Naive thymus-derived CD4-positive, alpha-beta T cell (primary cell): ENCODE measurements around the gene HSPA14. TPM values are rescaled to one million over a fixed set of nuclear protein-coding genes. Genes with fewer than 3 reads are reported as not detected.
A peak's percentile ranks its signal among the peaks of the same experiment; 100 is the strongest.

Experiments
- ATAC-seq: fragments of 150-1000 bp; cut with Tn5 transposase; 2 replicates; pipeline ENCODE4 v1.10.0; 2021; ENCODE audit warnings: mild to moderate bottlenecking, moderate library complexity
- CTCF ChIA-PET: fragments of 350-600 bp; sonication (Branson Sonifier 250); formaldehyde crosslinking; loops from one replicate; lab custom pipeline; 2021; ENCODE audit warnings: antibody characterized with exemption; lab: Charles Lee
- POLR2A ChIA-PET: fragments of 350-600 bp; sonication (Branson Sonifier 250); formaldehyde crosslinking; loops from one replicate; lab custom pipeline; 2021; ENCODE audit warnings: antibody characterized with exemption, inconsistent platforms; lab: Charles Lee
- DNase-seq, 9 donors: peaks; one replicate each; pipeline versions ENCODE4 v3.0.0 to v3.0.0-alpha.2; 2020 to 2022; ENCODE audit warnings: mixed read lengths in 1 of 9
- H3K27ac ChIP-seq: one replicate; pipeline ENCODE4 v1.7.0; 2013; ENCODE audit warnings: mild to moderate bottlenecking, low read depth, low read length, moderate library complexity
- H3K27me3 ChIP-seq, 2 donors: one replicate each; pipeline ENCODE4 v1.7.0; 2013; ENCODE audit warnings: low read length in 2 of 2, mild to moderate bottlenecking in 2 of 2, moderate library complexity in 2 of 2; ENCODE audit not compliant: control insufficient read depth in 2 of 2, insufficient read depth in 2 of 2
- H3K36me3 ChIP-seq, 3 experiments: 1 replicate in 2 of 3; 2 replicates in 1 of 3; pipeline ENCODE4 v1.7.0; 2013; ENCODE audit warnings: low read length in 3 of 3, mild to moderate bottlenecking in 3 of 3, moderate library complexity in 1 of 3; ENCODE audit not compliant: insufficient read depth in 3 of 3, control insufficient read depth in 2 of 3
- H3K4me1 ChIP-seq, 2 donors: one replicate each; pipeline ENCODE4 v1.7.0; 2013; ENCODE audit warnings: low read length in 2 of 2, mild to moderate bottlenecking in 2 of 2, moderate library complexity in 1 of 2; ENCODE audit not compliant: control insufficient read depth in 2 of 2, insufficient read depth in 2 of 2
- H3K4me3 ChIP-seq: 2 replicates; pipeline ENCODE4 v1.7.0; 2013; ENCODE audit warnings: mild to moderate bottlenecking, low read length
- H3K9me3 ChIP-seq, 3 experiments: 1 replicate in 2 of 3; 2 replicates in 1 of 3; pipeline ENCODE4 v1.7.0; 2013; ENCODE audit warnings: low read length in 3 of 3; ENCODE audit not compliant: control insufficient read depth in 2 of 3
- H3K27ac Mint-ChIP-seq, 9 donors: one replicate each; pipeline ENCODE4 v1.8.0; 2020 to 2022; ENCODE audit warnings: mixed read lengths in 9 of 9, mild to moderate bottlenecking in 8 of 9, moderate library complexity in 5 of 9, inconsistent platforms in 2 of 9
- H3K27me3 Mint-ChIP-seq, 5 donors: one replicate each; pipeline ENCODE4 v1.8.0; 2021 to 2022; ENCODE audit warnings: mixed read lengths in 5 of 5, mild to moderate bottlenecking in 1 of 5
- H3K36me3 Mint-ChIP-seq, 5 donors: one replicate each; pipeline ENCODE4 v1.8.0; 2020 to 2022; ENCODE audit warnings: mixed read lengths in 5 of 5, mild to moderate bottlenecking in 3 of 5, inconsistent platforms in 1 of 5
- H3K4me1 Mint-ChIP-seq, 7 donors: one replicate each; pipeline ENCODE4 v1.8.0; 2020 to 2022; ENCODE audit warnings: mixed read lengths in 7 of 7, mild to moderate bottlenecking in 3 of 7, inconsistent platforms in 1 of 7
- H3K4me3 Mint-ChIP-seq, 10 donors: one replicate each; pipeline ENCODE4 v1.8.0; 2020 to 2022; ENCODE audit warnings: mild to moderate bottlenecking in 10 of 10, mixed read lengths in 10 of 10, moderate library complexity in 6 of 10, inconsistent platforms in 2 of 10
- H3K9me3 Mint-ChIP-seq, 11 donors: one replicate each; pipeline ENCODE4 v1.8.0; 2020 to 2022; ENCODE audit warnings: mixed read lengths in 11 of 11, mild to moderate bottlenecking in 4 of 11, inconsistent platforms in 1 of 11, moderate library complexity in 1 of 11
- intact Hi-C, 2 donors: fragments of 100-400 bp; cut with micrococcal nuclease; formaldehyde crosslinking; loops; one replicate each; pipeline ENCODE4 v1.15.1; 2023
- polyA plus RNA-seq, 2 donors: library from polyadenylated mRNA; unstranded; fragments of 300-500 nt; fragmentation: Illumina TruSeq; gene quantifications; one replicate each; pipeline ENCODE4 v1.2.3, GENCODE V29; 2021
- total RNA-seq, 6 experiments: library from RNA in 5 of 6; stranded (reverse) in 5 of 6; gene quantifications; 1 replicate in 5 of 6; 2 replicates in 1 of 6; pipeline ENCODE4 v1.2.3 and lab custom pipeline; 2021 to 2026

Gene HSPA14
- total and polyA plus RNA-seq, 7 experiments from 2014 or later = 14.1 to 23.8 (median 17.6) TPM

DNA sequence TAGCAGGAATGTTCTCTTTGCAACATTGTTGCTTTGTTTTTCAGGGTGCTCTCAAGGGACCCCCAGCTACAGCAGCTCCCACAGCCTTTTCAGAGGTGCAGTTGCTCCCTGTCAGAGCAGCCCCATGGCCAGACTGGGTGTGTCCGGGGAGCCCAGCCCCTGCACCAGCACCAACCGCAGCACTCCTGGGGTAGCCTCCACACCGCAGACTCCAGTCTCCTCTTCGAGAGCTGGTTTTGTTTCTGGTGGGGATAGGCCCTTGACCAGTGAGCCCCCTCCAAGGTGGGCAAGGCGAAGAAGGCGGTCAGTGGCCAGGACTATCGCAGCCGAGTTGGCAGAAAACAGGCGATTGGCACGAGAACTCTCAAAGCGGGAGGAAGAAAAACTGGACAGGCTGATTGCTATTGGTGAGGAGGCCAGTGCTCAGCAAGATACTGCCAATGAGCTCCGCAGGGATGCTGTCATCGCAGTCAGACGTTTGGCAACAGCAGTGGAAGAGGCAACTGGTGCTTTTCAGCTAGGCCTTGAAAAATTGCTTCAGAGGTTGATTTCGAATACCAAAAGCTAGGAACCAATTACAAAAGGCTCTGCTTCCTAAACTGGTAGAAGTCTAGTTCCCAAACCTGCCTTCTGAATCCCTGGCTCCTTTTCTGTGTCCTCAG is 5.4 kb downstream of the HSPA14 start:
- Mint-ChIP-seq H3K36me3 (peaks cover 7 to 34% (median 16%) of the 10 kb centered on the region in 5 donors), H3K27me3 (no peaks in the 10 kb centered on the region), H3K4me3 (no peak overlapping the region), H3K9me3 (no peaks in the 10 kb centered on the region), H3K27ac (no peak overlapping the region), H3K4me1 (peaks cover 19 to 38% (median 27%) of the 10 kb centered on the region in 7 donors)
- Histone ChIP-seq H3K4me1 (peaks cover 6 to 8% of the 10 kb centered on the region in 2 donors), H3K36me3 (peaks cover 6 to 47% (median 9%) of the 10 kb centered on the region in 3 experiments), H3K27me3 (no peaks in the 10 kb centered on the region), H3K4me3 (no peak overlapping the region), H3K9me3 (no peaks in the 10 kb centered on the region), H3K27ac (no peak overlapping the region)
- DNase-seq (no peak), ATAC-seq (no peak)
- ChIA-PET CTCF (interaction anchor here (1.4 kb wide), 1 partner anchor 344 kb away, joined by 4 read pairs; no protein-coding TSS in a partner anchor), POLR2A (interaction anchor here (0.6 kb wide), 2 partner anchors 29 to 1535 kb away, joined by 3 to 6 read pairs; no protein-coding TSS in a partner anchor)
- intact Hi-C loops = no loop called here

DNA sequence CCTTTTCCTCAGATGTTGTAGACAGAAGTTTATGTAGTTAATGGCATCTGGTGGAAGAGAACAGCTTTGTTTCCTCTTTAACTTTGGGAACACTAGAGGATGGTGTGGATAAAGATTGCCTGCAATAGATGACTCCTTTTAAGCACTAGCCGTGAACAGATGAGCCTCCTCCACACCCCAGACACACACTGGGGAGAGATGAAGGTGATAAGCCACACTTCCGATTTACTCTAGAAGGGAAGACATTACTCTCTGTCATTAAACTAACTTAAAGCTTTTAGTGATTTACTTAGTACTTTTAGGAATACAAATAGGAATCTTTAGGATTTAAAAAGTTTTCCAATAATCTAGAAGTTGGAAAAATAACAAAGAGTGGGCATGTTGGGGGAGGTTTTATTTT is 6.8 kb downstream of the HSPA14 start:
- Histone ChIP-seq H3K9me3 (no peaks in the 10 kb centered on the region), H3K4me3 (no peak overlapping the region), H3K36me3 (peaks cover 6 to 47% (median 9%) of the 10 kb centered on the region in 3 experiments), H3K4me1 (no peaks in the 10 kb centered on the region), H3K27me3 (no peaks in the 10 kb centered on the region), H3K27ac (no peak overlapping the region)
- ChIA-PET CTCF (no interaction called here), POLR2A (interaction anchor here (0.6 kb wide), 1 partner anchor 1226 kb away, joined by 3 read pairs; no protein-coding TSS in a partner anchor)
- no peak for ATAC-seq
- H3K9me3 Mint-ChIP-seq = no peaks in the 10 kb centered on the region
- H3K36me3 Mint-ChIP-seq = peaks cover 7 to 41% (median 22%) of the 10 kb centered on the region in 5 donors
- intact Hi-C loops = no loop called here
- no peak for DNase-seq
- no peaks in the 10 kb centered on the region for H3K27me3 Mint-ChIP-seq
- H3K4me1 Mint-ChIP-seq = peaks cover 12 to 33% (median 15%) of the 10 kb centered on the region in 7 donors
- peak overlapping the region in 2 of 9 donors; percentile 29 to 54 for H3K27ac Mint-ChIP-seq
- H3K4me3 Mint-ChIP-seq = no peak overlapping the region

DNA sequence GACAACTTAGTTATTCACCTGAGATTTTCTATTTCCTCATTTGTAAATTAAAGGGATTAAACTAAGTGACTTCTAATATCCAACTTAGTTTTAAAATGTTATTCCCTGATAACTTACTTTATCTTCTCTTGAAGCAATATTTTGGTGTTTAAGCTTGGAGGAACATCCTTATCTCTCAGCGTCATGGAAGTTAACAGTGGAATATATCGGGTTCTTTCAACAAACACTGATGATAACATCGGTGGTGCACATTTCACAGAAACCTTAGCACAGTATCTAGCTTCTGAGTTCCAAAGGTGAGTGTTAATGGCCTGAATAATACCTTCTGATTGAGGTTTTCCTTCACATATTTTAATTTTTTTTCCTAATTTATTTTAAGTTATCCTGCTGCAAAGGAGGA is 14.1 kb downstream of the HSPA14 start:
- Histone ChIP-seq H3K4me3 (no peak overlapping the region), H3K36me3 (peaks cover 0 to 12% (median 7%) of the 10 kb centered on the region in 3 experiments), H3K27ac (no peak overlapping the region), H3K4me1 (no peaks in the 10 kb centered on the region), H3K9me3 (no peaks in the 10 kb centered on the region), H3K27me3 (no peaks in the 10 kb centered on the region)
- DNase-seq (no peak), ATAC-seq (no peak)
- POLR2A ChIA-PET = no interaction called here
- Mint-ChIP-seq H3K27ac (no peak overlapping the region), H3K4me1 (peaks cover 0 to 4% (median 0%) of the 10 kb centered on the region in 7 donors), H3K27me3 (no peaks in the 10 kb centered on the region), H3K36me3 (peaks cover 3 to 53% (median 17%) of the 10 kb centered on the region in 5 donors), H3K9me3 (no peaks in the 10 kb centered on the region), H3K4me3 (no peak overlapping the region)
- CTCF ChIA-PET = interaction anchor here (0.6 kb wide), 1 partner anchor 134 kb away, joined by 3 read pairs; no protein-coding TSS in a partner anchor
- intact Hi-C loops = no loop called here

DNA sequence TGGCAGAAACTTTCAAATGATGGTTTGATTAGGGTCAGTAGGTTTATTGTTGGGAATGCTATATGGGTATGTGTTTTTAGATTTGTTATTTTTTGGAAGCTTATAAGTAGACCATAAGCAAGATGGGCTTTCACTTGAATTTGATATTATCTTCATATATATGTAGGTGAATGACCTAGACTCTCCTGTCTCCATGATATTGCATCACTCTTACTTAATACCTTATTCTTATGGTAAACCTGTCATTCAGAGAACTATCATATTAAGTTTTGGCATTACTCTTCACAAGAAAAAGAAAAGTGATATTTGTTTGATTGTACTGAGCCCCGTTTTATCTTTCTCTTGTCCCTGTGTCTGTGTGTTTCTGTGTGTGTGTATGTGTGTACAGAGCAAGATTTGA is 17.3 kb downstream of the HSPA14 start:
- ATAC-seq = no peak
- no peak overlapping the region for H3K27ac ChIP-seq
- H3K36me3 Mint-ChIP-seq = peaks cover 8 to 60% (median 18%) of the 10 kb centered on the region in 5 donors
- peaks cover 0 to 11% (median 2%) of the 10 kb centered on the region in 7 donors for H3K4me1 Mint-ChIP-seq
- H3K27ac Mint-ChIP-seq = no peak overlapping the region
- CTCF ChIA-PET = no interaction called here
- H3K27me3 ChIP-seq = no peaks in the 10 kb centered on the region
- intact Hi-C loops = no loop called here
- H3K4me3 ChIP-seq = no peak overlapping the region
- no peaks in the 10 kb centered on the region for H3K9me3 ChIP-seq
- POLR2A ChIA-PET = no interaction called here
- H3K36me3 ChIP-seq = peaks cover 0 to 29% (median 7%) of the 10 kb centered on the region in 3 experiments
- H3K9me3 Mint-ChIP-seq = no peaks in the 10 kb centered on the region
- H3K4me1 ChIP-seq = no peaks in the 10 kb centered on the region
- no peaks in the 10 kb centered on the region for H3K27me3 Mint-ChIP-seq
- no peak for DNase-seq
- no peak overlapping the region for H3K4me3 Mint-ChIP-seq

DNA sequence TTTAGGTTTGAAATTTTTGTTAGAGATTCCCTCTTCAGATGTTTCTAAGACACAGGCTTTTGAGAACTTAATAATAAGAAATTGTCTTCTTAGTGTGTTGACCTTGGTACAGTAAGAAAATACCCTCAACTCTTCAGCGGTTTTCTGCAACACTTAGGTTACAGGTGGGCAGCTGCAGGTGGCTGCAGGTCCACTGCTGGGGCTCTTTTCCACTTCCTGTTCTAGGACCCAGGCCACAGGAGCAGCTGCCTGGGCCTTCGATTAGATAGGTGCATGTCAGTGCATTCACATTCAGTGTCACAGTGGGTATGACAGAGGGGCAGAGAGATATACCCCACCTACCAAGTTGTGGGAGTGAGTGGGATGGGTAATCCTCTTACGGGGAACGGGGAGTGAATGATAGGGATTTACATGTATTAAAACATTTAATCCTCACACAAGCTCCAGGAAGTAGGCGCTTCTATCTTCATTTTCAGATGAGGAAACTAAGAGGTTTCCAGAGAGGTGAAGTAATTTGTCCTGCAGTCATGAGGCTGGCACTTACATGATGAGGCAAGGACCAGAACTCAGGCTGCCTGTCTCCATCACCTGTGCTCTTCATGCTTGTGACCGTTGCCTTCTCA is 20.3 kb downstream of the HSPA14 start:
- H3K36me3 Mint-ChIP-seq = peaks cover 11 to 50% (median 23%) of the 10 kb centered on the region in 5 donors

DNA sequence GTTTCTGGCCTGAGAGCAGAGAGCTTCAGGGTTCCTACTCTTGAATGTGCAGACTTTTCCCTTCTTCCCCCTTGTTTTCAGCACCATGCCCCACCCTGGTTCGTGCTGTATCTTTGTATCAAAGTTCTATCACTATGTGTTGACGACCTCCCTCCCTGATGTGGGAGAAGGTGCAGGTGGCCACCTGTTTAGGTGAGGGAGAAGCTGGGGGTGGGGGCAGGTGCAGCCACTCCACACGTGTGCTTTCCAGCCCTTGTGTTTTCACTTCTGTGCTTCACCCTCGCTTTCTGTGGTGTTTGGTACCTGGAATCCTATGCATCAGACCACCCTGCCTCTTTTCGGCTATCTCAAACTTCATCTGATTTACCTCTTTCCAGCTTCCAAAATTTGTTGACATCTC is 20.9 kb downstream of the HSPA14 start:
- ChIA-PET POLR2A (no interaction called here), CTCF (no interaction called here)
- H3K27me3 ChIP-seq = no peaks in the 10 kb centered on the region
- Mint-ChIP-seq H3K36me3 (peaks cover 15 to 50% (median 24%) of the 10 kb centered on the region in 5 donors), H3K4me3 (no peak overlapping the region), H3K9me3 (no peaks in the 10 kb centered on the region), H3K27ac (peak overlapping the region in 1 of 9 donors; percentile 70), H3K27me3 (no peaks in the 10 kb centered on the region), H3K4me1 (peaks cover 0 to 17% (median 5%) of the 10 kb centered on the region in 7 donors)
- H3K4me1 ChIP-seq = no peaks in the 10 kb centered on the region
- H3K27ac ChIP-seq = no peak overlapping the region
- ATAC-seq (no peak), DNase-seq (no peak)
- H3K36me3 ChIP-seq = peaks cover 0 to 45% (median 7%) of the 10 kb centered on the region in 3 experiments
- no peak overlapping the region for H3K4me3 ChIP-seq
- intact Hi-C loops = no loop called here
- no peaks in the 10 kb centered on the region for H3K9me3 ChIP-seq

More for the DNA sequence above, 20.3 kb downstream of the HSPA14 start:
- H3K4me3 ChIP-seq = no peak overlapping the region
- H3K27me3 ChIP-seq = no peaks in the 10 kb centered on the region
- ChIA-PET POLR2A (no interaction called here), CTCF (no interaction called here)
- peaks cover 0 to 17% (median 5%) of the 10 kb centered on the region in 7 donors for H3K4me1 Mint-ChIP-seq
- H3K4me1 ChIP-seq = no peaks in the 10 kb centered on the region
- peak overlapping the region in 3 of 9 donors; percentile 2 to 53 (median 13) for H3K27ac Mint-ChIP-seq
- no peak for ATAC-seq
- intact Hi-C loops = no loop called here
- DNase-seq = no peak
- H3K4me3 Mint-ChIP-seq = peak overlapping the region in 1 of 10 donors; percentile 28
- H3K27ac ChIP-seq = no peak overlapping the region
- no peaks in the 10 kb centered on the region for H3K9me3 Mint-ChIP-seq
- no peaks in the 10 kb centered on the region for H3K9me3 ChIP-seq
- peaks cover 0 to 39% (median 7%) of the 10 kb centered on the region in 3 experiments for H3K36me3 ChIP-seq
- H3K27me3 Mint-ChIP-seq = no peaks in the 10 kb centered on the region
